GM19463 (cell line): ENCODE data around the gene SEMA3D.

Experiments used
- ATAC-seq: cut with Tn5 transposase; IDR thresholded peaks from one replicate; pipeline ENCODE4 v1.9.1; 2021; ENCODE audit warnings: mild to moderate bottlenecking, moderate library complexity; ENCODE audit not compliant: unreplicated experiment

SEMA3D gene

DNA sequence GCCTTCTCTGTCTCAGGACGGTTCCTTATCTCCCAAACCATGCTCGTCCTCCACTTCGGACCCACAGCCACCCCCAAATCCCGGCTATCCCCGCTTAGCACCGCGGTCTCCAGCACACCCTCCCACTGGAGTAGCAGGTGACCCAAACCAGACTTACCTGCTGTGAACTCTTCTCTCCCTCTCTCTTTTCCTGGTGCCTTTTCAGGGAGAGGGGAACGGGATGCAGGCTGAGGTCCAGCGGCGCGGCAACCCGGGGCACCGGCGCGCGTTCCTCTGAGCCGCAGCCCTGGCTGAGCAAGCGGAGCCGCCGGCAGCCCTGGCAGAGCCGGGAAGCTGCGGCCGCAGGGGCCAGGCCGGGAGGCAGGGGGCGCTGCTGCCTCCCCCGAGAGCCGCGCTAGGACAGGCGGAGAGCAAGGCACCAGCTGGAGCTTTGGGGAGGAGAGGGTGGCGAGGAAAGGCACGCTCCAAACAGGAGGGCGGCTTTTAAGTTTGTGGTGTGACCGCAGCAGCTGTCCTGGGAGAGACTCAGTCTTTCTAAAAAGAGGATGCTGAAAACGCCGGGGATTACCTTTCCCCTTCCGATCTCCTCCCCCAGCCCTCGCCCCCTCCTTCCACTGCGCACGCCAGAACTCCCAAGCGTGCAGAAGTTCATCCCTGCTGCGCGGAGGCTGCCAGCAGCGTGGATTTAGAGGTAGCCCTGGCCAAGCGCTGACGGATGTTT, at the start of gene SEMA3D:
TSS of gene SEMA3D (minus strand) at position 536 of the 721 bp plus-strand sequence. CDS start 65,165 bp downstream, outside the sequence.
- peak; percentile 93 for ATAC-seq

DNA sequence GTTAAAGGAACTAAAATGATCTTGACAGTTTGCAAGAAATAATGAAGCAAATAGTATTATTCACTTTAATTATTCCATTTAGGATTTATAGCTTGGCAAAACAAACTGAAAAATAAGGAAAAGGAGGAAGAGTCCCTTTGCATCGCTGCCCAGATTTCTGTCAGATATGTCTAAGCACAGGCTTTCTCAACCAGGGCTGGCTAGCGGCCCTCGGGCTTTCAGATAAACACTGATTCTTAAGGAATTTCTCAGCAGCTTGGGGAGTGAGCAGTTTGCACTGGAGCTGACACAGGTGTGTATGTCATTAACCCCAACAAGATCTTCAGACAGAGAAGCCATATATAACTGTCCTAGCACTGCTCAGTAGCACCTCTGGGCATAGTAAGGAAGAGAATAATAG, 47.9 kb upstream of the SEMA3D start:
- no peak for ATAC-seq

DNA sequence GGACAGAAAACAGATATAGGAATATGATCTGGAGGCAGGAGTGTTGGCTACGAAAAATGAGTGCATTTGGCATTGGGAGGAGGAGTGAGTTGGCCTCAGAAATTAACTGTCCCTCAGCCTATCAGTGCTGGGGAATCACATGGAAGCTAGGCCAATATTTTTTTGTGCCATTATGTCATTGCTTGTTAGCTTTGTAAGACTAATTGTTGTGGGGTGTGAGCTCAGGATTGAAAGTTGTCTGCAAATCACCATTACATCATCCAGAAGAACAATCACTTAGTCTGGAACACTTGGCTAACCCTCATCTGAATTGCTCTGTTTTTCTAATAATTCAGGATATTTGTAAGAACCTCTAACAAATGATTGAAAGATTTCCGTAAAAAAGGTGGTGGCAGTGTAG, 45.2 kb upstream of the SEMA3D start:
- ATAC-seq, result no peak

DNA sequence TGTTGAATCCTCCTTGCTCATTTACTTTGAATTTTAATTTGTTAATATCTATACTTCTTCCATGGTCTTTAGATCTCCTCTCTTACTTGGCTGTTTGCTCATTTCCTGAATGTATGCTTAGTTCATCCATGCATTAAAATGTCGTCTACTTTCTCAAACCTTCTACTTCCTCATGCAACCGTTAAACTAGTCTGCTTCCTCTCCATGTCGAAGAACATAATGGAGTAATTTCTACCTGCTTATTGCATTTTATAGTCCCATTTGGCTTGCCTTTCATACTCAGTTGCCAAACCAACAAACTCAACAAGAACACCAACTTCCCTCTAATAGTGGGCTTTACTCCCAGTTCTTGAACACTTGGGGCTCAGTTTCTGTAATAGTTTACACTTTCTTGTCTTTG, 43.8 kb upstream of the SEMA3D start:
- no peak for ATAC-seq

DNA sequence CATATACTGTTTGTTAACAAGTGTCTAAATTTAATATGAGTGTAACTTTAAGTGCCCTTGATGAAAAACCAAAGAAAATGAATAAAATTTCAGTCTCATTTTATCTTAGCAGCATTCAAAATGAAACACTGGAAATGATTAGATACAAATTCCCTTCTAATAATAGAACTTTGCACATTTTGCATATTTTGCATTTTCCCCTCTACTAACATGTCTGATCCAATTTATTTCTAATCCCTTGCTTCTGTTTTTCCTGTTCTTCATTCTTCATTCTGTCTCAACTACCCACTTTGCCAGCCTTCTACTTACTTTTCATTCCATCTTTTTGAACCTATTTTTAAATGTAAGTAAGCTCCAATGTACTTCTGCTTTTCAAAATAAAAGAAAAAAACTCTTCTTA, 42.7 kb upstream of the SEMA3D start:
- ATAC-seq, result no peak

DNA sequence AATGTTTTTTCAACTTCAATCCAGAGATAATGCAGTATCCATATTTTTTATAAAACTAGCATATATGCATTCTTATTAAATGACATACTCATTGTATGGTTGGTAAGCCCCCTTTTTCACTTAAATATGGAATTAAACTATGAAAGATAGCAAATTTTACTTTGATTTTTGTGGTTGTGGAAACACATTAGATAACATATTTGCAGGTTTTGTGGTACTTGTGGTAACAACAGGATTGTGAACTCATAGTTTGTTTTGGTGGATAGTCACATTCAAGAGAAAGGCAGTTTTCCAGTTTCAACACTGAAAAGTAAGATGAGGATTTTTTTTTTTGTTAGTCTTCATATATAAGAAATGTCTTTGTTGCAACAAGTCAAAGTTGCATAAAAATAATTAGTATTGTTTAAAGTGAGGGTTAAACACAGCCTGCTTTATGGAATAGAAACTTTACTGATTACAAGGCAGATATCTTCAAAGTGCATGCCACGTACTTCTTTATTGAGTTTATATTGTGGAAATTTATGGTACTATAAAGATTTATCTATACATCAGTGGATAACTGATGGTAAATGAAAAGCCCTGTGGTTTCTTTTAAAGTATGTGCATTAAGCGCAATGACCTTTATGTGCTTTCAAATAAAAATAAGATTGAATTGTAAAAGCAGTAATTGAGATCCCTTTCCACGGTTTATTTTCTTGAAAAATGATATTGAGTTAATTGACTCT, 39.7 kb upstream of the SEMA3D start:
- no peak for ATAC-seq

DNA sequence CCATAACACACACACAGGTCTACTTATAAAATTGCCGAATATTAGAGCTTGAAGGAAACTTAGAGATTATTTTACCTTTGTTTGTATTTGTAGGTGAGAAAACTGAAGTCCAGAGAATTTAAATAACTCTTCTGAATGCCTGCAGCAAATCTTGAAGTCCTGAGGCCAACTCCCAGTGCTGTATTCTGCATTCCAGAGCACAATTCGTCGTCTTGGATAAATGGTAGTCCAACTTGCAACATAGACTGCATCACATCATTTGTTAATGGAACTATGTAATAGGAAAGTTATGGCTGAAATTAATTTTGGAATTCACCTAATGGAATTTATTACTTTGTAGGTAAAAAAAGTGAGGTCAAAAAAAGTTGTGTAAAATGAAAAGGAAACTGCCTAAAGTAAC, 37.3 kb upstream of the SEMA3D start:
- ATAC-seq, result no peak

DNA sequence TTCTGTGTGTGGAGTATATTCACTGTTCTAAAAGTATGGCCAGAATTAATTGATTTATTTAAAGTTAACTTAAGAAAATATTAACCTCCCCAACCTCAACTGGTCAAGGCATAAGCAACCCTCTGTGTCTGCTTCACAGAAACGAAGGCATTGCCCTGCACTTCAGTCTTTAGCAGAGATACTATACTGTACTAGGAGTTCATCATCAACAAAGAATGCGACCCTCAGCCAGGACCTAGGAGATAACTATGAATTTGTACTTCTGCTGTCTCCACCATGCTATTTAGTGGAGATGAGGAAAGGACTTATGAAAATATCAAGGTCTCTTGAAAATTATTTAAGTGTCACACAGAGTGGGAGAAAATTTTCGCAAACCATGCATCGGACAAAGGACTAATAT, 35.7 kb upstream of the SEMA3D start:
- ATAC-seq, result no peak

DNA sequence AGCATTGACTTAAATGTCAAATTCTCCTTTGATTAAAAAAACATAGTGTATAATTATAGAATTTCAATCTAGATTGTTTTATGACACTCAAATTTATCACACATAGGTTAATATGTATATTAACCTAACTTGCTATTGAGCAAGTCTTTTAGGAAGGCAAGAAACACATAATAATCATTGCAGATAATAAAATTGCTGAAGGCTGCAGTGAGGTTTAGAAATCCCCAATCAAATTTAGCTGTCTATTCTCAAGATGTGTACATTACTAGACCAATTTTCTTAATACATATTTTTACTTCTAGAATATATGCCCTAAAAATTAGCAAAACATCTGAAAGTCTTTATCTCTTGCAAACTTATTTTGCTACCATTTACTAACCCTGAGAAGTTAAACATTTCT, 34.9 kb upstream of the SEMA3D start:
- ATAC-seq, result no peak

DNA sequence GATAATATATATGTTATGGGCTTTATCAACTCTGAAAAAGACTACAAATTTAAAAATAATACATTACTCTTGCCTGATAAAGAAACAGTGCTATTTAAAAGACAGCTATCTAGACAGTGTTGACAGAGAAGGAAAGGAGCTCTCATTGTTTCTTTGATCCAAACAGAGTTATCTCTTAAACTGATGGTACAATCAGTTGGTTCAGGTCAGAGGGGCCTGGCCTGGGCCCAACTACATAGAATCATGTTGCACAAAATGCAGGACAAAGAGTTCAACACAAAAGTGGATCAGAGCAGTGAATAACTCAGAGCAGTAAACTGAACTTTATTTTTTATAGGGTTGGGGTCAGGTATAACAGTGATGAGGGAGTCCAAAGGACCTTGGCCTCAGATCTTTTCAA, 33.8 kb upstream of the SEMA3D start:
- no peak for ATAC-seq

DNA sequence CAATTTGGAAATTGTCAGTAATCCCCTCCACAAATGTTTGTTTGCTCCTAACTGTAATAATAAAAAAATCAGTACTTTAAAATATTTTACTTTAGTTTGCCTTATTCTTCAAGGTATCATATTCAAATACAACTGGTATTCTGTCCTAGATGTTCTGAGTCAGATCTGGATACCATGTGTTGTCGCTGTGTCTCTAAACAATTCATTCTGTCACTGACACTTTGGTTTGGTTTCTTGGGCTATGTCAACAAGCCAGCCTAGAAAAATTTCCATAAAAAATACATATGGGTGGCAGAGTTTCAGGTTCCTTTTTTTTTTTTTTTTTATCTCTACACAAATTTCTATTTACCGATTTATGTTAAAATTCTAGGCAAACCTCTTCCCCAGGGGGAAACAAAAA, 33.2 kb upstream of the SEMA3D start:
- no peak for ATAC-seq

DNA sequence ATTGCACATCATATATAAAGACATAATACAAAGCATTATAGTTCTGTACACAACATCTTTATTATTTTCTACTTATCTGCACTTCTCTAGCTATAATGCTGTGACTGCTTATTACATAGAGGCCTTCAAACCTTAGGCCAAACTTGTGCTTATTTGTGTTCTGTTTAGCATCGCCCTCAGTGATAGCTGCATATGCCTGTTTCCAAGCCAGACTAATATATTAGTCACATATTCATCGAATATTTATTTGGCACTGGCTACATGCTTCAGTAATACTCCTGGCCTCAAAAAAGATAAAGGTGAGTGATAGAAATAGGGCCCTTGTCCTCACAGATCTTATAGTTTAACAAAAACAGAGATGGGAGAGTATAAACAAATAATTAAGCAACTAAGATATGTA, 30.2 kb upstream of the SEMA3D start:
- ATAC-seq, result no peak

DNA sequence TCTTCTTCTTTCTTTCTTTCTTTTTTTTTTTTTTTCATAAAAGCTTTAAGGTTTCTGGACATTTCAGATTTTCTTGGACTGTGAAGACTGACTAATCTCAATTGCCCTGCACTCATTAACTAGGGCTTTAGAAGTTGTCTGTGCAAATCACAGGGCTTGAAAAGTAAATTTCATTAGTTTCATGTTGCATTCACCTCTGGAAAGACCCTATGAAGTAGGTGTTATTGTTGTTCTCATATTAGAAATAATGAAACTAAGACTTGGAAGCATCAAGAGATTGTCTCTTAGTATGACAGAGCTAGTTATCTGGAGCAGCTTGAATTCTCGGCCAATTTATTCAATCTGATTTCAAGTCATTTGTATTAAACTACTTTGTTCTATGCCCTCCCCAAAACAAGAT, 28.2 kb upstream of the SEMA3D start:
- ATAC-seq, result peak; percentile 97

DNA sequence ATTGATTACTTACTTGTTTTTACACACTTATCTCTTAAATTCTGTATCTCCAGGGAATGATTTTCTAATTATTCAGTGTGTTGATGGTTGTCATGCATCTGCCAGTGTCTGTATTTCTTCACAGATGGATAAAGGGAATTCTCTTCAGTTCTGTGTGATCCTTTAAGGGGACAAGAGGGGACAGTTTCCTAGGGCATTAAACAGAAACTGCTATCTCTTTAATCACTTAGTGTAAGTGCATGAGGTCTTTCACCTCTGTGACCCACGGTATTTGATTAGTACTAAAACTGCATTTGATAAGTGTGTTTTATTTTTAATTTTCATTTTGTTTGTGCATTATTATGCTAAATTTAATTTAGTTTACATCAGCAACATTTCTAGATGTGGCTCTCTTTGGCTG, 26.6 kb upstream of the SEMA3D start:
- ATAC-seq, result no peak

DNA sequence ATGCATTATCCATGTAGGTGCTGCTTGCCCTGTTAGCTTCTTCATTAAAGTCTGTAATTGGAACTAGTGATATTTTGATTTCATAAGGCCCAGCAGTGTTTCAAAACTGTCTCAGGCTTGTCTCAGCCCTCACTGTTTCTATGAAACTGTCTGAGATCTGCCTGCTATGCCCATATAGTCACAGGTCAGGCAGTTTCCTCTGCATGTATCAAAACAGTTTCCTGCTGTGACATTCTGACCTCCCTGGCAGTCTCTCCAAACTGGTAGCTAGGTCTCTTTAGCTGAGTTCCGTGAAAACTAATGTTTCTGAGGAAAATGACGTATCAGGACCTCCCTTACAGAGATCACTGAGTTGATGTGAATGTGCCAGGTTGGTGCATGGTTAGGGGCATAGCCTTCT, 18.9 kb upstream of the SEMA3D start:
- ATAC-seq, result no peak

DNA sequence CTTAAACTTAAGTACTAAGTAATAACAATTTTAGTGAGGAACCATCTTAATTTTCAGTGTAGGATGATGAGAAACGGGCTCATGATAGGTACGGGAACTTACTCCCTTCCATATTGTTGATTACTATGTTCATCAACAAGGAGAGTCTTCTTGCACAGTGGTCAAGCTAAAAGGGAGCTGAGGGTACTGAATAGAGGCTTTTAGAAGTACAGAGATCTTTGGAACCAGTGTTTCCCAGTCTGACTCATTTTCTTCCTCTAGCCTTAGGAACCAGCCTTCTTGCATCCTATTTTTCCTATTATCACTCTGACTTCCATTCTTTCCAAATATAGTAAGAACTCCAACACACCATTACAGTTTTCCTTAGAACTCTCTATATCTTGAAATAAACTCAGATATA, 17.6 kb upstream of the SEMA3D start:
- ATAC-seq, result no peak

DNA sequence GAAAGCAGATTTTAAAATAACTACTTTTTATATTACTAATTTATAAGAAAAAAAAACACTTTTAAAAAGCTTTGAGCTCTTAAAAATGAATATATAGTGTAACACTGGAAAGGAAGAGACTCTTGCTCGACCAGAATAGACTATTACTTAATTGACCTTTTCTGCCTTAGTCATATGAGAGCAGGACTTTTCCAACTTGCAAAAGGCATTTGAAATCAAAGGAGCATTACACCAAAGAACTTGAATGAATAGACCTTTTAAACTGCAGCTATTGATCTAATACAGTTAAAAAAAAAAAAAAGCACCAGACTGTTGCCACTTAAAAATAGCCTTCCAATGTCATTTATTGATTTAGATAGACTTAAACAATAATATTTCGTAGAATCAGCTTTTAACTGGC, 17.2 kb upstream of the SEMA3D start:
- no peak for ATAC-seq

DNA sequence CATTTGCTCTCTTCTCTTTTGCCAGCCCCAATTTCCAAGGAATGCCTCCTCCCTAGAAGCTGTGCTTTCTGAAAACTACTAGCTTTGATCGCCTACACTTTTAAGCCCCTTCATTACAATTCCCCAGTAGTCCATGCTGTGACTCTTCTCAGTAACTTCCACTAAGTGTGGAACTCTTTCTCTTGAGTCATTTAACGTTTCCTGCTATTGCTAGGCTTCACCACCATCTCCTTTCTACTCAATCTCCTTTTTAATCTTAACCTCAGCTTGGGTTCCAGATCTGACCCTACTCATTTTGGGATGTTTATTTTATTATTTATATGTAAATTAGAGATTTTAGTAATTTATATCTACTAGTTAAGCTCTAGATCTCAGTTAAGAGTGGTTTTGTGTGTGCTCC, 14.4 kb upstream of the SEMA3D start:
- ATAC-seq, result no peak

DNA sequence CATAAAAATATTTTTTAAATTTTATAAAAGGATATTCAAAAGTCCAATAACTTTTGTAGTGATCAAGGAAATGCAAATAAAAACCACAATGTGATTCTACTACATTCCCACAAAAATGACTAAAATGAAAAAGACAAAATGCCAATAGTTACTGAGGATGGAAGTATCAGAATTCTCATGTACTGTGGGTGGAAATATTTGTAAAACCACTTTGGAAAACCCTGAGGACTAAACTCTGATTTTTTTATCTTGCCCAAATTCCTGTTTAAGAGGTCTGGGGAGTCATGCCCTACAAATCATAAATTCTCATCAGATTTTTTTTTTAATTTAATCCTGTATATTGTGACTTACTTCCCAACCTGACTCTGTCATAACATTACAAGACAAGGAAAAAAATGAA, 9.8 kb upstream of the SEMA3D start:
- ATAC-seq, result no peak

DNA sequence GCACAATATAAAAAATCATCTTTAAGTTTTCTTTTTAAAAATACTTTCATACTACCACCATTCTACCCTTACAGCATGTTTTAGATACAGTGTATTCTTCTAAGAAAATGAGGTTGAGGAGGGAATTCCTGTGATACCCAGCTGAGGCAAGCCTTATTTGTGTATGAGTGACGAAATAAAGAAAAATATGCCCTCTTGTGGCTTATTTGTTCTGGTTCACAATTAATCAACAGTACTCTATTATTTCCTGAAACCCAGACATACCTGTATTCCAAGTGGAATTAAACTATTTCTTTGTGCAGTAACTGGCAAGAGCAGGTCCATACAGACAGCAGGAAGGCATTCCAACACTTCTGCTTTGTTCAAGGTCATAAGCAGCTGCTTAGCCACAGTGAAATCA, 4.5 kb upstream of the SEMA3D start:
- ATAC-seq, result no peak

DNA sequence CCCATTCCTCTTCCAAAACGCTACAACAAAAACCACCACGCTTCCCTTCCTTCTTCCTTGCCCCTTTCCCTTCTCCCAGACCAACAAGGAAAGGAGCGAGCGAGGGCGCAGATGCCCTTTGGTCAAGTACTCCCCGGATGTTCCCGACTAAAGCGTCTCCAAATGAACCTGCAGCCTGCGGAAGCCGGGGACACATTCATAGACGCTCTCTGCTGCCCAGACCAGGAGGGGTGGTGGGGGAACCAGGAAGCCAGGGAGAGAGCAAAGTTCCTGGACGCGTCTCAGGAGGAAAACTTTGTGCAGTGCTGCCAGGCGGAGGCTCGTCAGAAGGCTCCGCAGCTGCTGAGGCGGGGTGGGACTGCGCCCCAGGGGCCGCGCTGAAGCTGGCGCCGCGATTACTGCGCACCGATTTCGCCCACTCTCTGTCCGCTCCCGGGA, 754 bp downstream of the SEMA3D start:
- ATAC-seq, result peak; percentile 36

DNA sequence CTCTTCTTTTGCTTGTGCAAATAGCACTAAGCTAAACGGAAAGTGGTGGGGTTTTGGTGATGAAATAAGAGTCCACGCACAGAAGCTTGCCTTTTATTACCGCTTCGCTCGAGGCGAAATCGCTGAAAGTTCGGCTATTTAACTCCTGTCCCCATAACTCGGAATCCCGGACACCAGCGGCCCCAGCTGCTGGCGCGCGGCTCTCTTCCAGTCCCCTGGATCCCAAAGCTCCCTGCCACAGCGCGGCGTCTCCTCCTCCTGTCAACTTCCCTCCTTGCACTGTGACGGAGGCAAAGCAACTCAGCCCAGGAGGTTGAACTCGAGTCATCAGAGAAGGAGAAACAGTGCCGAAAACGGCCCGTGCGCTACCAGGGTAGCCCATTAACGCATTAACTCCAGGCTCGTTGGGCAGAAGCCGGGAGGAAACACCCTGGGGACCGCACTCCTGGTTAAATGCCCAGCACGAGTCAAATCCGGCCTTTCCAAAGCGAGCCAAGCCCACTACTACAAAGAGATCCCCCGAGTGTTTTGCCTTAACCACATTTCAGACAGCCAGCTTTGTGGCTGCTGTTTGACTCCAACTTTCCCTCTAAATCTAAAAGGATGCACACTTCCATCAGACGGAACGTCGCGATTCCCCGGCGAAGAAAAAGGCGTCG, 1.3 kb downstream of the SEMA3D start:
- no peak for ATAC-seq
